Measurements from ENCODE around the gene TFDP3.

The TFDP3 gene

DNA sequence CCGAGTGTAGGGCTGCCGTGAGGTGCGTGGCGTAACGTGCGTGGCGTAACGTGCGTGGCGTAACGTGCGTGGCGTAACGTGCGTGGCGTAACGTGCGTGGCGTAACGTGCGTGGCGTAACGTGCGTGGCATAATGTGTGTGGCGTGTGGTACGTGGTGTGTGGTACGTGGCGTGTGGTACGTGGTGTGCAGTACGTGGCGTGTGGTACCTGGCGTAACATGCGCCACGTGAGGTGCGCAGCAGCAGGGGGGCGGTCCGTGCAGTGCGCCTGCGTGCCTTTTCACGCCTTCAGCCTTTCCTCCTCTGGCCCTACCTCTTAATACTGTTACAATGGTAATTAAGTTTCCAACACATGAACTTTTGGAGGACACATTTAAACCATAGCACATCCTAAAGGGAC is at the start of gene TFDP3:
TSS of gene TFDP3 (minus strand) at position 26 of the 400 bp plus-strand sequence. CDS start 95 bp downstream, outside the sequence.
- DNase-seq, result no peak

GRCh38 chrX:133267621-133268020 is 49.5 kb upstream of the TFDP3 start:
- no peak for DNase-seq

- DNase-seq, result no peak
These were observed 47.2 kb upstream of the TFDP3 start for GRCh38 chrX:133265331-133265730.

- DNase-seq, result no peak
These were observed 40.3 kb upstream of the TFDP3 start for GRCh38 chrX:133258481-133258880.

- no peak for DNase-seq
These were observed 36.5 kb upstream of the TFDP3 start for GRCh38 chrX:133254666-133255065.

GRCh38 chrX:133251204-133251603 is 33.0 kb upstream of the TFDP3 start:
- no peak for DNase-seq

- DNase-seq, result no peak
These were observed 32.3 kb upstream of the TFDP3 start for GRCh38 chrX:133250184-133251100.

- DNase-seq, result no peak
These were observed 31.3 kb upstream of the TFDP3 start for GRCh38 chrX:133249266-133250058.

GRCh38 chrX:133248177-133248576 is 30.0 kb upstream of the TFDP3 start:
- no peak for DNase-seq

DNA sequence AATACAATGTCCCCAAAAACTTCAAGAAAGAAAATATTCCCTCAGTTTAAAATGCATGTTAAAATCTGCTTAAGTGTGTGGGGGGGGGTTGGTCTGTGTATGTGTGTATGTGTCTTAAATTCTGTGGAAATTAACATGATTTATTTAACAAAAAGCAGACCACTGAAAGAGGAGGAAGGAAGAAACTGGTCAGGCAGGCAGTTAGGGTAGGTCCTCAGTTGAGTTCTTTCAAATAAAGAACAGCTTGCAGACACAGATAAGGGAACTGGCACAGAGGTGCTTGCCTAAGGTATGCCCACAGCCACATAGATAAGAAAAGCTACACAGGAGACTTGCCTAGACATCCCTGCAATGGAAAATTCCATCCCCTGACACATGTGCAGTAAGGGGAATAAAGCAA is 28.8 kb upstream of the TFDP3 start:
- DNase-seq, result no peak

- no peak for DNase-seq
These were observed 17.7 kb upstream of the TFDP3 start for GRCh38 chrX:133235830-133236229.

- no peak for DNase-seq
These were observed 14.2 kb upstream of the TFDP3 start for GRCh38 chrX:133232331-133232730.

DNA sequence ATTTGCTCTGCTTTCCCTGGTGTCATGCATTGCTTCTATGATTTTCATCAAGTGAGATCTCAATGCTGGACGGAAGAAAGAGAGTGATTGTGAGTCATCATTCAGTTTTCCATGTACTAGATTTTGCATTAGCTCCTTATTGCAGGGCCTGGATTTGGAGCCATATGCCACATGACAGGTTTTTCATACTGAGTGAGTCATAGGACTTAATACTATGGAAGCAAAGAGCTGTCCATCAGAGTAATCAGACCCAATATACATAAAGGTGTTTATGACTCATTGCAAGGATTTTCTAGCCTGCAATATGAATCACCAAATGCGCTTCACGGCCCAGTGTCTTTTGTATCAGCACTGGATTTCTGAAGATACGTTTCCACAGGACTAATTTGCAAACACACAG is 11.2 kb upstream of the TFDP3 start:
- DNase-seq, result no peak

DNA sequence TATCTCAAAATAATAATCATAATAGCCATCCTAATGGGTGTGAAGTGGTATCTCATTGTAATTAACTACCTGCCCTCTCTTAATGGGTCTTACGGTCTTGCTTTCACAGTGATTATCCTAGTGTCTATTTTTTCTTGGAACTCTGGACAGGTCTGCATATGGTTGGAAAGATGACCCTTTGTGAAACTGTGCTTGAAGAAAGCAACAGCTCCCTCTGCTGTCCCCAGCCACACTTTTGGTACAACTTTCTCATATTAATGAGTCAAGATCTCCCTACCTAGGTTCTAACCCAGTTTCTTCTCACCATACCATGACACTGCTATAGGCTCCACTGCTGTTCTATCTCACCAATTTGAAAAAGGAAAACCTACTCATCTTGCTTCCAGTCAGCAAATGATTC is 2.4 kb downstream of the TFDP3 start:
- no peak for DNase-seq

- no peak for DNase-seq
These were observed 3.1 kb downstream of the TFDP3 start for GRCh38 chrX:133215017-133215416.

DNA sequence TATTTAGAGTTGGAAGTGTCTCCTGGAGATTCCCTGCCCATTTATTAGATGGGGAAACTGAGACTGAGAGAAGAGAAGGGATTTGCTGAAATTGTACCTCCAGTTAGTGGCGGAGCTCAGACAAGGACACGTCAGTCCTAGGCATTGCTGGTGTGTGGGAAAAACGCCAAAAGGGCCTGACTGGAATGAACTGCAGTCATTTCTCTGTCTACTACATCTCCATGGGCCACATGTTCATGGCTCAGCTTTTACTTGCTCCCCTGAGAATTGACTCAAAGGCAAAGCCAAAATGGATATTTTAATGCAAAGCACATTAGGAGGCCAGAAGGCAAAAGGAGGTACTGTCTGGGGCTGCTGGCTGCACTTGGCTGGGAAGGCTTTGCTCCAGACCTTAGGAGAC is 3.9 kb downstream of the TFDP3 start:
- no peak for DNase-seq

DNA sequence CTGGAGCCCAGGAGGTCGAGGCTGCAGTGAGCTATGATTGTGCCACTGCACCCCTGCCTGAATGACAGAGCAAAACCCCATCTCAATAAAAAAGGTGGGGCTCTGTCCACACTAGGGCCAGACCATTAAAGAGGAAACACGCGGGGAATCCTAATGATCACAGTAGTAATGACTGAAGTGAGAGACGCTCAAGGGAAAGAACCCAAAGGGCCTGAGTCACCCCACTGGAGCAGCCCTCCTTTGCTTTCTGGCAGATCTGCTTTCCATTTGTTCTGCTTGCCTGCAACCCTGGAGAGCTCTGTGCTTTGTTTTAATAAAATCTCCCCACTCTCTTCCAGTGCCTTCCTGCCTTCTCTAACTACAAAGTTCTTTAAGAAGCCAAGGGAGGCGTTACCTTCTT is 5.0 kb downstream of the TFDP3 start:
- DNase-seq, result no peak

DNA sequence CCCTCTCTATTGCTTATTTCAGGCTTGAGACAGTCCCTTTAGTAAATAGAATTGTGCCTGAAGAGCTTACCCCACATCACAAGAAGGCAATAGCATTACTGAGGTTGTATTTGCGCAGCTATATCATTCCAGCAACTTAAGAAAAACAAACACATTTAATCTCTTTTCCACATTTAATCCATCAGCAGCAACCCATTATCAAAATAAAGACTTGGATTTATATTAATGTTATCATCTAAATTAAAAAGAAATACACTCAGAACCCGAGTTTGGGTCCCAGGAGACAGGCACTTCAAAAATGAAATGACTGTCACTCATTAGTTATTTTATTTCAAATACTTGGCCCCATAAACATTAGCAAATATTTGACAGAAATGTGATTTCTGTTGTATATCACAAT is 10.4 kb downstream of the TFDP3 start:
- DNase-seq, result no peak

GRCh38 chrX:133191739-133192039 is 26.5 kb downstream of the TFDP3 start:
- no peak for DNase-seq

DNA sequence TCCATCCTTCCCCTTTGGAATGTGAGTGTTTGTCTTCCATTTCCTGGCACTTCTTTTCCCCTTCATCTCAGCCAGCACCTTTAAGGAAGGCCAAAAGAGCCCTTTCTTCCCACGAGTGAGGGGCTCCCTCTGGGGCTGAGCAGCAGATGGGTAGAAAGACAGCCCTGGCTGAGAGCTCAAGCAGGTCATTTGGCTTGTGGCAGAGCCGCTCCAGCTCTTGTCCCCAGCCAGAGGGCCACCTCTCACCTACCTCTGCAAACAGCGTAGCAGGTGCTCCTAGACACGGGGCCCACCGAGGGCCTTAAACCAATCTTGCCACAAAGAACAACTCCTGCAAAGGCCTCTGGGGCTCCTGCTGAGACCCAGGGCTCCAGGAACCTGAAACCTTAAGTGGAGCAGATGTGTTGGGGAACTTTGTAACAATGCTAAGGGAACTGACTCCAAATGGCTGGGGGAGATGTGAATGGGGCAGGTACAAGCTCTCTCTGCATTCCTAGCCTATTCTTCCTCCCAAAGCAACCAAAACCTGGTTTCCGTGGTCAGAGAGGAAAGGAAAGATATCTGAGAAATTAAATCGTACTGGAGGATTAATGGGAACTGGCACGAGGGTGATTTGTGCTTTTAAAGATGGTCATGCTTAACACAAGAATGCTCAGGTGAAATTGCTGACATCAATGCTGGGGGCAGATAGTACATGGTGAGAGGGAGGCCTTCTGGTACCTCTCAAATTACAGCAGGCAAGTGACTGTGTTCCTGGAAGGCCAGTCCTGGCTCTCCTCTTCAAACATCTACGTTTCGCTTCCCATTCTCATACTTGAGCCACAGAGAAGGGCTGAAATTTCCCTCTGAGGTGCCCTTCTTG is 27.0 kb downstream of the TFDP3 start:
- no peak for DNase-seq

- no peak for DNase-seq
These were observed 29.0 kb downstream of the TFDP3 start for GRCh38 chrX:133189195-133189594.

GRCh38 chrX:133188631-133189030 is 29.5 kb downstream of the TFDP3 start:
- DNase-seq, result no peak

GRCh38 chrX:133185938-133186337 is 32.2 kb downstream of the TFDP3 start:
- no peak for DNase-seq

Measured in stimulated activated CD4-positive, alpha-beta T cell treated with anti-CD3 and anti-CD28 coated beads, Interleukin-2, amount 100 ng/mL, for 24 hours (primary cell).